ENCODE measurements around the gene AKAP13.

AKAP13 gene

DNA sequence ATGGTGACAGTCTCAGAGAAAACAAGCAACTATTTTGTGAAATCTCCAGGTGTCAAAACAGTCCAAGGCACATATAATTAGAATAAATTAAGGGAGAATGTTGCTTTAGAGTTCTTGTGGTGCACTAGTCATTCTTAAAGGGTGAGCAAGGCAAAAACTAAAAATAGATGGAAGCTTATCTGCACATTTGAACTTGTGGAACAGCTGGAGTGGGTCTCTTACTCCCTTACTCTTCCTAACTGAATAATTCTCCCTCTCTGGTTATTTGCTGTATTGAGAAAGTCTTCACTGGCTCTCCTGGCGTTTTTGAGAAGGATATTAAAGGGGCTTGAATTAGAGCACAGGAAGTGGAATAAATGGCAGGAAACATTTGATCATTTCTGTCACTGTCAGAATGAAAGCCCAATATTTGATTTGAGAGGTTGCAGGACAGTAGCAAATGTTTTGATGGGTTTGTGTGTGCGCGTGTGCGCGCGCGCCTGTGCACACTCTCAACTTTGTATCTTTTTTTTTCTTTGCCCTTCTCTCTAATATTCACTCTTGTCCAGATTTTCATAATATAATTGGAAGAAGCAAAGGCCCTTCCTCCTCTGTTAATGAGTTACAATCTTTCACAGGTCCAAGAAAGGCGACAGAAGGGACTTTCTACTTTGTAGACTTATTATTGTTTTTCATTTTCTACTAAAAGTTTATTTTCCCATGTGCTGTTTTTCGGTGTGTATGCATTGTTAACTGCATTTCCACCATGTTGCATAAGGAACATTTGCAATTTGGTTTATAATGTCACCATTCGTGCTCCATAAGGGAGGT, 40.9 kb downstream of the AKAP13 start:
- no peak overlapping the region for H3K4me3 ChIP-seq (ENCODE audit: low read depth, low read length)

DNA sequence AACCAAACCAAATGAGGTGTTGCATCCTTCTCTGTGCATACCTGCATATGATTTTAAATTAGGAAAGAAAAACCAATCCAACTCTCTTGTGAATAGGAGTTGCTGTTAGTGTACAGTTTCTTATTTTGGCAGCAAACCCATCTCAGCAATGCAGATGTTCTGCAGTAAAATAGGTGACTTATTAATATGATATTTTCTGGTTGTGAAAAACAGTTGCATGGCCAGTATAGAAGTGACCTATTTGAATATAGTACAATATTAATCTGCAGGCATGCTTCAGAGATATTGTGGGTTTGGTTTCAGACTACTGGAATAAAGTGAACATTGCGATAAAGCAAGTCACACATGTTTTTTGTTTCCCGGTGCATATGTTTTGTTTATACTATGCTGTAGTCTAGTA, 42.2 kb downstream of the AKAP13 start:
- POLR2A ChIA-PET, result no interaction called here
- CTCF ChIA-PET, result no interaction called here
- no peaks in the 10 kb centered on the region for H3K9me3 ChIP-seq (ENCODE audit: control insufficient read depth, insufficient read depth, low read depth, low read length)

More for the DNA sequence above, 40.9 kb downstream of the AKAP13 start:
- ChIA-PET CTCF (interaction anchor here (0.6 kb wide), 1 partner anchor 37 kb away, joined by 3 read pairs; no protein-coding TSS in a partner anchor), POLR2A (no interaction called here)
- Histone ChIP-seq H3K9me3 (ENCODE audit: control insufficient read depth, insufficient read depth, low read depth, low read length) (no peaks in the 10 kb centered on the region), H3K27ac (ENCODE audit: extremely low read depth, low read depth, low read length) (no peak overlapping the region), H3K36me3 (ENCODE audit: control insufficient read depth in 2 of 2, insufficient read depth in 1 of 2, low read length in 2 of 2) (no peaks in the 10 kb centered on the region), H3K4me1 (ENCODE audit: control insufficient read depth, insufficient read depth, low read length) (peaks cover 5% of the 10 kb centered on the region)
- TF ChIP-seq ZBTB21 (tag by site-specific recombination; IDR thresholded peaks at IDR 0.05), result no peak
- TF ChIP-seq ZNF423 (tag by site-specific recombination; IDR thresholded peaks at IDR 0.05), result no peak
- no peak for TF ChIP-seq ZNF114 (tag by site-specific recombination; IDR thresholded peaks at IDR 0.05)
- TF ChIP-seq ZNF776 (tag by site-specific recombination; IDR thresholded peaks at IDR 0.05; ENCODE audit: borderline replicate concordance), result no peak
- TF ChIP-seq ZNF549 (tag by site-specific recombination; IDR thresholded peaks at IDR 0.05), result no peak
- TF ChIP-seq SCRT2 (tag by site-specific recombination; IDR thresholded peaks at IDR 0.05), result no peak
- TF ChIP-seq ZNF248 (tag by site-specific recombination; IDR thresholded peaks at IDR 0.05), result no peak
- TF ChIP-seq RBAK (tag by site-specific recombination; IDR thresholded peaks at IDR 0.05), result no peak
- TF ChIP-seq, protein P1, sequence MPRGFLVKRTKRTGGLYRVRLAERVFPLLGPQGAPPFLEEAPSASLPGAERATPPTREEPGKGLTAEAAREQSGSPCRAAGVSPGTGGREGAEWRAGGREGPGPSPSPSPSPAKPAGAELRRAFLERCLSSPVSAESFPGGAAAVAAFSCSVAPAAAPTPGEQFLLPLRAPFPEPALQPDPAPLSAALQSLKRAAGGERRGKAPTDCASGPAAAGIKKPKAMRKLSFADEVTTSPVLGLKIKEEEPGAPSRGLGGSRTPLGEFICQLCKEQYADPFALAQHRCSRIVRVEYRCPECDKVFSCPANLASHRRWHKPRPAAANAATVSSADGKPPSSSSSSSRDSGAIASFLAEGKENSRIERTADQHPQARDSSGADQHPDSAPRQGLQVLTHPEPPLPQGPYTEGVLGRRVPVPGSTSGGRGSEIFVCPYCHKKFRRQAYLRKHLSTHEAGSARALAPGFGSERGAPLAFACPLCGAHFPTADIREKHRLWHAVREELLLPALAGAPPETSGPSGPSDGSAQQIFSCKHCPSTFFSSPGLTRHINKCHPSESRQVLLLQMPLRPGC (tag by site-specific recombination; IDR thresholded peaks at IDR 0.05), result no peak
- no peak for TF ChIP-seq ZNF707 (tag by site-specific recombination; IDR thresholded peaks at IDR 0.05)
- TF ChIP-seq ZNF350 (tag by site-specific recombination; IDR thresholded peaks at IDR 0.05), result no peak
- no peak for TF ChIP-seq ZBTB17 (tag by site-specific recombination; IDR thresholded peaks at IDR 0.05)
- no peak for TF ChIP-seq ZNF571 (tag by site-specific recombination; IDR thresholded peaks at IDR 0.05)
- TF ChIP-seq ZNF510 (tag by site-specific recombination; IDR thresholded peaks at IDR 0.05; ENCODE audit: insufficient replicate concordance), result no peak
- no peak for TF ChIP-seq ZNF214 (tag by site-specific recombination; IDR thresholded peaks at IDR 0.05; ENCODE audit: borderline replicate concordance)
- no peak for TF ChIP-seq ZFP3 (tag by site-specific recombination; IDR thresholded peaks at IDR 0.05; ENCODE audit: low read depth)

More for the DNA sequence above, 42.2 kb downstream of the AKAP13 start:
- H3K4me1 ChIP-seq (ENCODE audit: control insufficient read depth, insufficient read depth, low read length), result peaks cover 7% of the 10 kb centered on the region
- H3K36me3 ChIP-seq (ENCODE audit: control insufficient read depth in 2 of 2, insufficient read depth in 1 of 2, low read length in 2 of 2), result no peaks in the 10 kb centered on the region
- no peak for TF ChIP-seq ZSCAN30 (tag by site-specific recombination; IDR thresholded peaks at IDR 0.05)
- no peak for TF ChIP-seq OSR2 (tag by site-specific recombination; IDR thresholded peaks at IDR 0.05)
- no peak for TF ChIP-seq GLI4 (tag by site-specific recombination; IDR thresholded peaks at IDR 0.05)
- TF ChIP-seq SP7 (tag by site-specific recombination; IDR thresholded peaks at IDR 0.05), result no peak
- no peak for TF ChIP-seq ZNF394 (tag by site-specific recombination; IDR thresholded peaks at IDR 0.05; ENCODE audit: borderline replicate concordance)
- TF ChIP-seq, protein P2, sequence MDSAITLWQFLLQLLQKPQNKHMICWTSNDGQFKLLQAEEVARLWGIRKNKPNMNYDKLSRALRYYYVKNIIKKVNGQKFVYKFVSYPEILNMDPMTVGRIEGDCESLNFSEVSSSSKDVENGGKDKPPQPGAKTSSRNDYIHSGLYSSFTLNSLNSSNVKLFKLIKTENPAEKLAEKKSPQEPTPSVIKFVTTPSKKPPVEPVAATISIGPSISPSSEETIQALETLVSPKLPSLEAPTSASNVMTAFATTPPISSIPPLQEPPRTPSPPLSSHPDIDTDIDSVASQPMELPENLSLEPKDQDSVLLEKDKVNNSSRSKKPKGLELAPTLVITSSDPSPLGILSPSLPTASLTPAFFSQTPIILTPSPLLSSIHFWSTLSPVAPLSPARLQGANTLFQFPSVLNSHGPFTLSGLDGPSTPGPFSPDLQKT (IDR thresholded peaks at IDR 0.05; ENCODE audit: borderline replicate concordance, low read depth, low read length), result no peak
- TF ChIP-seq ZNF223 (tag by site-specific recombination; IDR thresholded peaks at IDR 0.05), result no peak
- TF ChIP-seq, protein P3, sequence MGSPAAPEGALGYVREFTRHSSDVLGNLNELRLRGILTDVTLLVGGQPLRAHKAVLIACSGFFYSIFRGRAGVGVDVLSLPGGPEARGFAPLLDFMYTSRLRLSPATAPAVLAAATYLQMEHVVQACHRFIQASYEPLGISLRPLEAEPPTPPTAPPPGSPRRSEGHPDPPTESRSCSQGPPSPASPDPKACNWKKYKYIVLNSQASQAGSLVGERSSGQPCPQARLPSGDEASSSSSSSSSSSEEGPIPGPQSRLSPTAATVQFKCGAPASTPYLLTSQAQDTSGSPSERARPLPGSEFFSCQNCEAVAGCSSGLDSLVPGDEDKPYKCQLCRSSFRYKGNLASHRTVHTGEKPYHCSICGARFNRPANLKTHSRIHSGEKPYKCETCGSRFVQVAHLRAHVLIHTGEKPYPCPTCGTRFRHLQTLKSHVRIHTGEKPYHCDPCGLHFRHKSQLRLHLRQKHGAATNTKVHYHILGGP (tag by site-specific recombination; IDR thresholded peaks at IDR 0.05), result no peak
- no peak for TF ChIP-seq ZNF701 (tag by site-specific recombination; IDR thresholded peaks at IDR 0.05)
- TF ChIP-seq GFI1B (tag by site-specific recombination; IDR thresholded peaks at IDR 0.05), result no peak
- TF ChIP-seq ZNF302 (tag by site-specific recombination; IDR thresholded peaks at IDR 0.05; ENCODE audit: low read depth), result no peak
- TF ChIP-seq ZNF600 (tag by site-specific recombination; IDR thresholded peaks at IDR 0.05), result no peak
- no peak for TF ChIP-seq ZNF560 (tag by site-specific recombination; IDR thresholded peaks at IDR 0.05; ENCODE audit: borderline replicate concordance)
- TF ChIP-seq, protein P4, sequence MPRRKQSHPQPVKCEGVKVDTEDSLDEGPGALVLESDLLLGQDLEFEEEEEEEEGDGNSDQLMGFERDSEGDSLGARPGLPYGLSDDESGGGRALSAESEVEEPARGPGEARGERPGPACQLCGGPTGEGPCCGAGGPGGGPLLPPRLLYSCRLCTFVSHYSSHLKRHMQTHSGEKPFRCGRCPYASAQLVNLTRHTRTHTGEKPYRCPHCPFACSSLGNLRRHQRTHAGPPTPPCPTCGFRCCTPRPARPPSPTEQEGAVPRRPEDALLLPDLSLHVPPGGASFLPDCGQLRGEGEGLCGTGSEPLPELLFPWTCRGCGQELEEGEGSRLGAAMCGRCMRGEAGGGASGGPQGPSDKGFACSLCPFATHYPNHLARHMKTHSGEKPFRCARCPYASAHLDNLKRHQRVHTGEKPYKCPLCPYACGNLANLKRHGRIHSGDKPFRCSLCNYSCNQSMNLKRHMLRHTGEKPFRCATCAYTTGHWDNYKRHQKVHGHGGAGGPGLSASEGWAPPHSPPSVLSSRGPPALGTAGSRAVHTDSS (tag by site-specific recombination; IDR thresholded peaks at IDR 0.05), result no peak
- no peak for TF ChIP-seq KLF16 (tag by site-specific recombination; IDR thresholded peaks at IDR 0.05)
- TF ChIP-seq, protein P5, sequence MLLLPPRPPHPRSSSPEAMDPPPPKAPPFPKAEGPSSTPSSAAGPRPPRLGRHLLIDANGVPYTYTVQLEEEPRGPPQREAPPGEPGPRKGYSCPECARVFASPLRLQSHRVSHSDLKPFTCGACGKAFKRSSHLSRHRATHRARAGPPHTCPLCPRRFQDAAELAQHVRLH (tag by site-specific recombination; IDR thresholded peaks at IDR 0.05), result no peak
- TF ChIP-seq ZNF776 (tag by site-specific recombination; IDR thresholded peaks at IDR 0.05; ENCODE audit: borderline replicate concordance), result no peak
- no peak for TF ChIP-seq ZNF423 (tag by site-specific recombination; IDR thresholded peaks at IDR 0.05)
- TF ChIP-seq, protein P6, sequence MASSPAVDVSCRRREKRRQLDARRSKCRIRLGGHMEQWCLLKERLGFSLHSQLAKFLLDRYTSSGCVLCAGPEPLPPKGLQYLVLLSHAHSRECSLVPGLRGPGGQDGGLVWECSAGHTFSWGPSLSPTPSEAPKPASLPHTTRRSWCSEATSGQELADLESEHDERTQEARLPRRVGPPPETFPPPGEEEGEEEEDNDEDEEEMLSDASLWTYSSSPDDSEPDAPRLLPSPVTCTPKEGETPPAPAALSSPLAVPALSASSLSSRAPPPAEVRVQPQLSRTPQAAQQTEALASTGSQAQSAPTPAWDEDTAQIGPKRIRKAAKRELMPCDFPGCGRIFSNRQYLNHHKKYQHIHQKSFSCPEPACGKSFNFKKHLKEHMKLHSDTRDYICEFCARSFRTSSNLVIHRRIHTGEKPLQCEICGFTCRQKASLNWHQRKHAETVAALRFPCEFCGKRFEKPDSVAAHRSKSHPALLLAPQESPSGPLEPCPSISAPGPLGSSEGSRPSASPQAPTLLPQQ (tag by site-specific recombination; IDR thresholded peaks at IDR 0.05), result no peak
- no peak overlapping the region for H3K27ac ChIP-seq (ENCODE audit: extremely low read depth, low read depth, low read length)
- no peak overlapping the region for H3K4me3 ChIP-seq (ENCODE audit: low read depth, low read length)

Measured in HEK293 (cell line).